8988T (cell line): ENCODE measurements around the gene HACL1.

Experiments used
- DNase-seq: peaks from one replicate; pipeline ENCODE4 v3.0.0; 2011

HACL1 gene

GRCh38 chr3:15601399-15602145, at the start of gene HACL1, which contains the start of gene BTD:
HACL1 (minus strand) TSS chr3:15601569; CDS start chr3:15601463, 106 bp downstream.
BTD (plus strand) TSS chr3:15601745; CDS start chr3:15635440, 33,695 bp downstream.
- peak; percentile 63 for DNase-seq

GRCh38 chr3:15649858-15650257, 48.5 kb upstream of the HACL1 start:
- no peak for DNase-seq

GRCh38 chr3:15649341-15649740, 48.0 kb upstream of the HACL1 start:
- DNase-seq: no peak

- DNase-seq: no peak
These were observed 46.3 kb upstream of the HACL1 start for GRCh38 chr3:15647611-15648167.

- DNase-seq: peak; percentile 58
These were observed 45.6 kb upstream of the HACL1 start for GRCh38 chr3:15646851-15647511.

- no peak for DNase-seq
These were observed 44.6 kb upstream of the HACL1 start for GRCh38 chr3:15645740-15646501.

- DNase-seq: no peak
These were observed 43.9 kb upstream of the HACL1 start for GRCh38 chr3:15645246-15645645.

GRCh38 chr3:15638891-15639262, 37.5 kb upstream of the HACL1 start:
- DNase-seq: no peak

- DNase-seq: no peak
These were observed 37.0 kb upstream of the HACL1 start for GRCh38 chr3:15638193-15638890.

- DNase-seq: no peak
These were observed 36.0 kb upstream of the HACL1 start for GRCh38 chr3:15637131-15637951.

- DNase-seq: no peak
These were observed 34.8 kb upstream of the HACL1 start for GRCh38 chr3:15636028-15636709.

GRCh38 chr3:15635121-15635661, 33.8 kb upstream of the HACL1 start:
- no peak for DNase-seq

GRCh38 chr3:15634671-15635070, 33.3 kb upstream of the HACL1 start:
- DNase-seq: no peak

- no peak for DNase-seq
These were observed 32.6 kb upstream of the HACL1 start for GRCh38 chr3:15633766-15634598.

GRCh38 chr3:15633159-15633558, 31.8 kb upstream of the HACL1 start:
- no peak for DNase-seq

GRCh38 chr3:15632212-15632580, 30.8 kb upstream of the HACL1 start:
- no peak for DNase-seq

GRCh38 chr3:15631426-15632211, 30.2 kb upstream of the HACL1 start:
- no peak for DNase-seq

GRCh38 chr3:15630646-15631350, 29.4 kb upstream of the HACL1 start:
- DNase-seq: no peak
